ENCODE results near the gene NFYA. TPM values are rescaled to one million over a fixed set of nuclear protein-coding genes. Genes with fewer than 3 reads are reported as not detected.
A peak's percentile ranks its signal among the peaks of the same experiment; 100 is the strongest.

Gene NFYA
- total and polyA plus RNA-seq, 7 donors: 7.4 to 12.8 (median 10.2) TPM

DNA sequence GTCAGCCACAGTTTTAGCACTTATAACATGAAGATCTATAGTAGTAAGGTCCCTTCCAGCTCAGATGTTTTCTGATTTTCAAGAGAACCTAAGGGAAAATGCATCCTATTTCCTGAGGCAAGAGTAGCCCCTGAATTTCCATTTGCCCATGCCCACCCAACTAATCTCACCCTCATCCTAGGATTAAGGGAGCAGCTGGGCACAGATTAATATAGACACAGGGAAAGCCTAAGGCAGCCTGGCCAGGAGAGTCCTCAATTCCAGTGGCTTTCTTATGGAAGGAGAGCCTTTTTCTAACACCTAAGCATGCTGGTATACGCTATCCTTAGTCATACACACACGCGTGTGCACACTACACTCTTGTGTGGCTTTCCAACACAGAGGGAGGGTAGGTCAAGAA is 18.3 kb upstream of the NFYA start:
- H3K27ac ChIP-seq: peak overlapping the region in 3 of 4 donors; percentile 38 to 72 (median 45)
- no peak for DNase-seq
- H3K4me1 ChIP-seq: peaks cover 0 to 66% (median 50%) of the 10 kb centered on the region in 4 donors
- 97% methylated on average over 3 of the region's 3 CpGs for WGBS, 2 donors
- H3K36me3 ChIP-seq: no peaks in the 10 kb centered on the region
- H3K4me3 ChIP-seq: no peak overlapping the region
- H3K27me3 ChIP-seq: no peaks in the 10 kb centered on the region
- intact Hi-C loops (cut with DNase I): no loop called here
- no peaks in the 10 kb centered on the region for H3K9me3 ChIP-seq
- TF ChIP-seq, protein P1, sequence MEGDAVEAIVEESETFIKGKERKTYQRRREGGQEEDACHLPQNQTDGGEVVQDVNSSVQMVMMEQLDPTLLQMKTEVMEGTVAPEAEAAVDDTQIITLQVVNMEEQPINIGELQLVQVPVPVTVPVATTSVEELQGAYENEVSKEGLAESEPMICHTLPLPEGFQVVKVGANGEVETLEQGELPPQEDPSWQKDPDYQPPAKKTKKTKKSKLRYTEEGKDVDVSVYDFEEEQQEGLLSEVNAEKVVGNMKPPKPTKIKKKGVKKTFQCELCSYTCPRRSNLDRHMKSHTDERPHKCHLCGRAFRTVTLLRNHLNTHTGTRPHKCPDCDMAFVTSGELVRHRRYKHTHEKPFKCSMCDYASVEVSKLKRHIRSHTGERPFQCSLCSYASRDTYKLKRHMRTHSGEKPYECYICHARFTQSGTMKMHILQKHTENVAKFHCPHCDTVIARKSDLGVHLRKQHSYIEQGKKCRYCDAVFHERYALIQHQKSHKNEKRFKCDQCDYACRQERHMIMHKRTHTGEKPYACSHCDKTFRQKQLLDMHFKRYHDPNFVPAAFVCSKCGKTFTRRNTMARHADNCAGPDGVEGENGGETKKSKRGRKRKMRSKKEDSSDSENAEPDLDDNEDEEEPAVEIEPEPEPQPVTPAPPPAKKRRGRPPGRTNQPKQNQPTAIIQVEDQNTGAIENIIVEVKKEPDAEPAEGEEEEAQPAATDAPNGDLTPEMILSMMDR (IDR thresholded peaks at IDR 0.05): no peak
- TF ChIP-seq POLR2AphosphoS5 (IDR thresholded peaks at IDR 0.05): no peak
- no peak for TF ChIP-seq POLR2A (IDR thresholded peaks at IDR 0.05)
- TF ChIP-seq EP300 (IDR thresholded peaks at IDR 0.05): no peak

DNA sequence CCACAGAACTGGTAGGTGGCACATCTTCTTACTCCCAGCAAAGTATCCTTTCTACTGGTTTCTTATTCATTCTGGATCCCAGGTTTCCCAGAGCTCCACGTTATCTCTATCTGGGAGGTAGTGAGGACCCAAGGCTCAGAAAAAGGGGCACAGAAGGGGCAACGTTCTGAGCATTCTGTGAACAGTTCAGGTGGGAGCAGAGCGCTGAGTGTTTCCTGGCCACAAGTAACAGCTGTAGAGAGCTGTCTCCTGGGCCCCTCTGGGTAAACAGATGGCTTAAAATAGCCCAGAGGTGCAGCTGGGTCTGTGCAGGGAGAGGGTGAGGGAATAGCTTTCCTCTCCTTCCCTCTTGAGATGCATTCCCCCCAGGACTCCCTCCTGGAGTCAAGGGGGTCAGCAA is 17.6 kb upstream of the NFYA start:
- no peak for DNase-seq
- TF ChIP-seq, protein P1 (IDR thresholded peaks at IDR 0.05): no peak
- TF ChIP-seq EP300 (IDR thresholded peaks at IDR 0.05) (no peak), POLR2A (IDR thresholded peaks at IDR 0.05) (no peak), POLR2AphosphoS5 (IDR thresholded peaks at IDR 0.05) (no peak)
- H3K4me1 ChIP-seq: peaks cover 0 to 65% (median 56%) of the 10 kb centered on the region in 4 donors
- no peaks in the 10 kb centered on the region for H3K36me3 ChIP-seq
- no peak overlapping the region for H3K4me3 ChIP-seq
- intact Hi-C loops (cut with DNase I): no loop called here
- peak overlapping the region; percentile 30 to 72 (median 42) for H3K27ac ChIP-seq
- 36 to 70% methylated on average over 3 of the region's 3 CpGs for WGBS, 2 donors
- H3K27me3 ChIP-seq: no peaks in the 10 kb centered on the region
- no peaks in the 10 kb centered on the region for H3K9me3 ChIP-seq

DNA sequence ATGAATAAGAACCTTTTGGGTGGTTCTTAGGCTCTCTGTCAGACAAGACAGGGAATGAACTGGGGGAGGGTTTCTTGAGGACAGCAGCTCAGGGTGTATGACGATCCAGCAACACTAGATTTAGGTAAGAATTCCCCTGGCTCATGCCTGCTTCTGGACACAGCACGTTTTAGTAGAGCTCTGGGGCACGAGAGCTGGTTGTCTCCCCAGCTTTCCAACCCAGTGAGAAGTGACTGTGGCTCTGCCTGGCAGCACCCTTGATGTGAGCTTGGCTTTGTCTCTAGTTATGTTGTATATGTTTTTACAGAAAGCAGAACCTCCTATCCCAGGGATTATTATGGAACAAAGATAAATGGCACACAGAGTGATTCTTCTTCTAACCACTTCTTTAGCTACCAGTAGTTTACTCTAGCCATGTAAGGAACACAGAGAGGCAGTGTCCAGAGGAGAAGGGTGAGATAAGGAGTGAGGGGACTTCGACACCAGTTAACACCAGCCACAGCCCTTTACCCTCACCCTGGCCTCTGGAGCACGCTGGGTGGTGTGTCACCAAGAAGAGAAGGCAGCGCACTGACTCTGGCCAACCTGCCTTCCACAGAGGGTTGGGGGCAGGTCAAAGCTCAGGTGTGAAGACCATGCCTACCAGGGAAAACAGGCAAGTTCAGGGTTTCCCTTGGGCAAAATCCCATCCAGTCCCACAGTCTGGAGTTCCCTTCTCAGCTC is 15.8 kb upstream of the NFYA start:
- Histone ChIP-seq H3K4me3 (no peak overlapping the region), H3K27ac (peak overlapping the region; percentile 25 to 72 (median 66)), H3K36me3 (peaks cover 0 to 8% (median 2%) of the 10 kb centered on the region in 4 donors), H3K27me3 (no peaks in the 10 kb centered on the region), H3K4me1 (peaks cover 0 to 70% (median 59%) of the 10 kb centered on the region in 4 donors), H3K9me3 (no peaks in the 10 kb centered on the region)
- WGBS, 2 donors: 84 to 94% methylated on average over 6 of the region's 6 CpGs
- intact Hi-C loops (cut with DNase I): no loop called here
- no peak for DNase-seq
- TF ChIP-seq POLR2AphosphoS5 (IDR thresholded peaks at IDR 0.05) (peak in 2 of 4 donors; percentile 25 to 38), EP300 (IDR thresholded peaks at IDR 0.05) (no peak), POLR2A (IDR thresholded peaks at IDR 0.05) (no peak)
- TF ChIP-seq, protein P1 (IDR thresholded peaks at IDR 0.05): no peak

DNA sequence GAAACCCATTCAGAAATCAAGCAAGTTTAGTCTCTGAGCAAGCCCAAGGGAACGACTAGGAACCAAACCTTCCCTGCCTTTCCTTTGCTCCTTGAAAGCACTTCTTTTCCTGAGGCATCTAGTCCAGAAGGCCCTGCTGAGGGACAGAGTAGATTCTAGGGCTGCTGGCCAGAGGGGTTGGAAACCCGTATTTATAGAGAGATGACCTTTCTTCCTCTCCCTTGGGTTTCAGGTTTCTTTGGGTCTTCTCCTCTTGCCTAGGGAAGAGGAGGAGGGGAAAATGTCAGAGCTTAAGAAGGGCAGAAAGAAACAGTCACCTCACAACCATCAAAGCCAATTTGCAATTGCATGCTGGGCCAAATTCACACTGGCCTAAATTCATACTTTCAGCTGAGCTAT is 14.0 kb upstream of the NFYA start:
- peaks cover 0 to 19% (median 3%) of the 10 kb centered on the region in 4 donors for H3K36me3 ChIP-seq
- no peak for DNase-seq
- H3K4me3 ChIP-seq: no peak overlapping the region
- H3K4me1 ChIP-seq: peaks cover 0 to 57% (median 45%) of the 10 kb centered on the region in 4 donors
- WGBS, 2 donors: 89 to 93% methylated on average over 2 of the region's 2 CpGs
- H3K9me3 ChIP-seq: no peaks in the 10 kb centered on the region
- no peaks in the 10 kb centered on the region for H3K27me3 ChIP-seq
- TF ChIP-seq POLR2A (IDR thresholded peaks at IDR 0.05) (no peak), EP300 (IDR thresholded peaks at IDR 0.05) (no peak), POLR2AphosphoS5 (IDR thresholded peaks at IDR 0.05) (no peak)
- TF ChIP-seq, protein P1 (IDR thresholded peaks at IDR 0.05): no peak
- intact Hi-C loops (cut with DNase I): no loop called here
- peak overlapping the region in 3 of 4 donors; percentile 21 to 34 (median 24) for H3K27ac ChIP-seq
